Panc1 (cell line): Measurements from ENCODE around the gene BBC3. TPM values are rescaled to one million over a fixed set of nuclear protein-coding genes. Genes with fewer than 3 reads are reported as not detected.

Experiments
- ATAC-seq: fragments of 200-7000 bp; cut with Tn5 transposase; 2 replicates; pipeline ENCODE4 v1.9.1; 2020; ENCODE audit warnings: mild to moderate bottlenecking, moderate library complexity
- BruUV-seq: library from RNA; stranded (reverse); fragments of 400-500 nt; replicated peaks from 2 replicates; lab custom pipeline; 2021; lab: Mats Ljungman, UMichigan
- CTCF ChIA-PET: fragments of 300-600 bp; sonication (Branson Sonifier 250); formaldehyde crosslinking; loops from one replicate; lab custom pipeline; 2022; ENCODE audit warnings: antibody characterized with exemption; lab: Charles Lee
- POLR2A ChIA-PET: fragments of 300-600 bp; sonication (Branson Sonifier 250); formaldehyde crosslinking; loops from one replicate; lab custom pipeline; 2022; ENCODE audit warnings: antibody characterized with exemption; lab: Charles Lee
- DNase-seq: peaks from one replicate; pipeline ENCODE4 v3.0.0-alpha.2; 2010; ENCODE audit warnings: low read depth, low spot score
- H3K27ac ChIP-seq: 2 replicates; pipeline ENCODE4 v1.5.1; 2011; ENCODE audit warnings: mild to moderate bottlenecking, low read length, inconsistent platforms
- H3K27me3 ChIP-seq: fragments of 200-500 bp; sonication (Bioruptor generic); 2 replicates; pipeline ENCODE4 v1.6.0; 2014; ENCODE audit warnings: low read length, inconsistent platforms; ENCODE audit not compliant: control insufficient read depth, insufficient read depth
- H3K36me3 ChIP-seq: fragments of 200-500 bp; sonication (Bioruptor generic); 2 replicates; pipeline ENCODE4 v1.5.1; 2014; ENCODE audit warnings: inconsistent platforms, mild to moderate bottlenecking, low read length, moderate library complexity; ENCODE audit not compliant: control insufficient read depth, insufficient read depth
- H3K4me1 ChIP-seq: 2 replicates; pipeline ENCODE4 v1.5.1; 2011; ENCODE audit warnings: inconsistent platforms, mild to moderate bottlenecking, low read length, moderate library complexity; ENCODE audit not compliant: control insufficient read depth, insufficient read depth
- H3K4me3 ChIP-seq, 2 experiments: 2 replicates each; pipeline ENCODE4 v1.5.1; 2011 to 2012; ENCODE audit warnings: low read depth in 2 of 2, low read length in 2 of 2, mild to moderate bottlenecking in 2 of 2, inconsistent platforms in 1 of 2, moderate library complexity in 1 of 2
- H3K9me3 ChIP-seq: fragments of 200-500 bp; sonication (Bioruptor generic); 2 replicates; pipeline ENCODE4 v1.5.1; 2014; ENCODE audit warnings: low read depth, mild to moderate bottlenecking, inconsistent platforms, low read length, moderate library complexity; ENCODE audit not compliant: control insufficient read depth, insufficient read depth
- POLR2AphosphoS5 ChIP-seq: IDR thresholded peaks from 2 replicates; pipeline ENCODE4 v1.6.1; 2012; ENCODE audit warnings: mild to moderate bottlenecking, low read depth, low read length, moderate library complexity
- SIN3A ChIP-seq: IDR thresholded peaks from 2 replicates; pipeline ENCODE4 v1.6.1; 2012; ENCODE audit warnings: low read depth, mild to moderate bottlenecking, low read length, moderate library complexity, borderline replicate concordance; ENCODE audit not compliant: insufficient read depth
- TCF7L2 ChIP-seq: IDR thresholded peaks from 2 replicates; pipeline ENCODE4 v1.6.1; 2011; ENCODE audit warnings: mild to moderate bottlenecking, low read depth, low read length, inconsistent platforms
- in situ Hi-C: cut with HindIII; loops from 2 replicates; pipeline ENCODE4 v1.10.0; 2016; ENCODE audit warnings: low sequenced_read_pairs, low pct_unique_long_range_greater_than_20kb
- intact Hi-C: fragments of 100-400 bp; cut with micrococcal nuclease; formaldehyde crosslinking; loops from one replicate; pipeline ENCODE4 v1.10.0; 2022; ENCODE audit not compliant: unreplicated experiment
- total RNA-seq: library from RNA; stranded (reverse); gene quantifications from one replicate; pipeline ENCODE4 v1.2.1, GENCODE V29; 2021; ENCODE audit not compliant: unreplicated experiment
- TF ChIP-seq, protein P1 (sequence below): fragments of 450-650 bp; IDR thresholded peaks from 2 replicates; pipeline ENCODE4 v1.5.1; 2017; ENCODE audit warnings: mild to moderate bottlenecking
- TF ChIP-seq, protein P2 (sequence below), 2 experiments: IDR thresholded peaks; 2 replicates each; pipeline ENCODE4 v1.6.1; 2011 to 2012; ENCODE audit warnings: low read depth in 2 of 2, control low read depth in 1 of 2, low read length in 1 of 2, mild to moderate bottlenecking in 1 of 2, moderate library complexity in 1 of 2; ENCODE audit not compliant: insufficient read depth in 1 of 2

The BBC3 gene
- total RNA-seq, 1 experiment from 2014 or later = 7.6 TPM

DNA sequence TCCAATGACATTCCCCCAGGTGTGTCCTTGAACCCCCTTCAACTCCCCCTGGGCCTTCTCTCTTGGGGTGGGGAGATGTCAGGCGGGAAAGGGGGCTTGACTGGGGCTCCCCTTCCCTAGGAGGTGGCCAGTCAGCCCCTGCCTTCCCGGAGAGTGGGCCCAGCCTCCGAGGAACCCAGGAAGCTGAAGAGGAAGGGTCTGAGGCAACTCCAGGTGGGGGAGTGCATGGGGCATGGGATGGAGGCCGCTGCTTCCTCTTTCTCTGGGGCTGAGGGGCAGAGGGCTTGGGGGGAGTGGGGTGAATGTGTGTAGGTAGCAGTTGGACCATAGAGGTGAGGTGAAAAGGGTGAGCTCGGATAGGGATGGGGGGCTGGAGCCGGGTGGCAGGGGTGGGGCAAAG lies 41.0 kb upstream of the BBC3 start:
- intact Hi-C loops = no loop called here
- Histone ChIP-seq H3K4me3 (no peak overlapping the region), H3K9me3 (no peaks in the 10 kb centered on the region), H3K27me3 (no peaks in the 10 kb centered on the region), H3K36me3 (peaks cover 2% of the 10 kb centered on the region; the same call in 1 of the 2 replicates), H3K4me1 (peaks cover 9% of the 10 kb centered on the region), H3K27ac (no peak overlapping the region)
- in situ Hi-C loops = no loop called here
- no peak for ATAC-seq
- CTCF ChIA-PET = no interaction called here
- no TSS peak for BruUV-seq
- TF ChIP-seq, protein P1, sequence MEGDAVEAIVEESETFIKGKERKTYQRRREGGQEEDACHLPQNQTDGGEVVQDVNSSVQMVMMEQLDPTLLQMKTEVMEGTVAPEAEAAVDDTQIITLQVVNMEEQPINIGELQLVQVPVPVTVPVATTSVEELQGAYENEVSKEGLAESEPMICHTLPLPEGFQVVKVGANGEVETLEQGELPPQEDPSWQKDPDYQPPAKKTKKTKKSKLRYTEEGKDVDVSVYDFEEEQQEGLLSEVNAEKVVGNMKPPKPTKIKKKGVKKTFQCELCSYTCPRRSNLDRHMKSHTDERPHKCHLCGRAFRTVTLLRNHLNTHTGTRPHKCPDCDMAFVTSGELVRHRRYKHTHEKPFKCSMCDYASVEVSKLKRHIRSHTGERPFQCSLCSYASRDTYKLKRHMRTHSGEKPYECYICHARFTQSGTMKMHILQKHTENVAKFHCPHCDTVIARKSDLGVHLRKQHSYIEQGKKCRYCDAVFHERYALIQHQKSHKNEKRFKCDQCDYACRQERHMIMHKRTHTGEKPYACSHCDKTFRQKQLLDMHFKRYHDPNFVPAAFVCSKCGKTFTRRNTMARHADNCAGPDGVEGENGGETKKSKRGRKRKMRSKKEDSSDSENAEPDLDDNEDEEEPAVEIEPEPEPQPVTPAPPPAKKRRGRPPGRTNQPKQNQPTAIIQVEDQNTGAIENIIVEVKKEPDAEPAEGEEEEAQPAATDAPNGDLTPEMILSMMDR = no peak
- TF ChIP-seq, protein P2, sequence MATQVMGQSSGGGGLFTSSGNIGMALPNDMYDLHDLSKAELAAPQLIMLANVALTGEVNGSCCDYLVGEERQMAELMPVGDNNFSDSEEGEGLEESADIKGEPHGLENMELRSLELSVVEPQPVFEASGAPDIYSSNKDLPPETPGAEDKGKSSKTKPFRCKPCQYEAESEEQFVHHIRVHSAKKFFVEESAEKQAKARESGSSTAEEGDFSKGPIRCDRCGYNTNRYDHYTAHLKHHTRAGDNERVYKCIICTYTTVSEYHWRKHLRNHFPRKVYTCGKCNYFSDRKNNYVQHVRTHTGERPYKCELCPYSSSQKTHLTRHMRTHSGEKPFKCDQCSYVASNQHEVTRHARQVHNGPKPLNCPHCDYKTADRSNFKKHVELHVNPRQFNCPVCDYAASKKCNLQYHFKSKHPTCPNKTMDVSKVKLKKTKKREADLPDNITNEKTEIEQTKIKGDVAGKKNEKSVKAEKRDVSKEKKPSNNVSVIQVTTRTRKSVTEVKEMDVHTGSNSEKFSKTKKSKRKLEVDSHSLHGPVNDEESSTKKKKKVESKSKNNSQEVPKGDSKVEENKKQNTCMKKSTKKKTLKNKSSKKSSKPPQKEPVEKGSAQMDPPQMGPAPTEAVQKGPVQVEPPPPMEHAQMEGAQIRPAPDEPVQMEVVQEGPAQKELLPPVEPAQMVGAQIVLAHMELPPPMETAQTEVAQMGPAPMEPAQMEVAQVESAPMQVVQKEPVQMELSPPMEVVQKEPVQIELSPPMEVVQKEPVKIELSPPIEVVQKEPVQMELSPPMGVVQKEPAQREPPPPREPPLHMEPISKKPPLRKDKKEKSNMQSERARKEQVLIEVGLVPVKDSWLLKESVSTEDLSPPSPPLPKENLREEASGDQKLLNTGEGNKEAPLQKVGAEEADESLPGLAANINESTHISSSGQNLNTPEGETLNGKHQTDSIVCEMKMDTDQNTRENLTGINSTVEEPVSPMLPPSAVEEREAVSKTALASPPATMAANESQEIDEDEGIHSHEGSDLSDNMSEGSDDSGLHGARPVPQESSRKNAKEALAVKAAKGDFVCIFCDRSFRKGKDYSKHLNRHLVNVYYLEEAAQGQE (IDR thresholded peaks at IDR 0.05; ENCODE audit: insufficient read depth in 1 of 2, low read depth in 2 of 2, low read length in 1 of 2) = no peak
- TF ChIP-seq TCF7L2 (no peak), POLR2AphosphoS5 (no peak), SIN3A (no peak)
- DNase-seq = no peak
- POLR2A ChIA-PET = interaction anchor here (0.6 kb wide), 1 partner anchor 15 kb away, joined by 4 read pairs; the partner anchor contains the start of gene CCDC9

DNA sequence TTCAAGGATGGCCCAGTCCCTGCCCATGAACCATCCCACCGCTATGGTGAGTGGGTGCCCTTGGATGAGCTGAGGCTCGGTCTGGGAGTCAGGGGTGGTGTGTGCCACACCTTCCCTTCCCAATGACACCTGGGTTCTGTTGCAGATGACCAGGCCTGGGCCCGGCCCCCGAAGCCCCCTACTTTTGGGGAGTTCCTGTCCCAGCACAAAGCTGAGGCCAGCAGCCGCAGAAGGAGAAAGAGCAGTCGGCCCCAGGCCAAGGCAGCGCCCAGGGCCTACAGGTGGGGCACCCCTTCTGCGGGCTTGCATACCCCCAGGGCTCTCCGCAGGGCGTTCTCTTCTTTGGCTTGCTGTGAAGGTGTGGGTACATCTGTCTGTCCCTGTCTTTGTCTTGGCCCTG lies 39.4 kb upstream of the BBC3 start:
- Histone ChIP-seq H3K27me3 (no peaks in the 10 kb centered on the region), H3K36me3 (peaks cover 2% of the 10 kb centered on the region; the same call in 1 of the 2 replicates), H3K4me1 (peaks cover 3% of the 10 kb centered on the region), H3K27ac (no peak overlapping the region), H3K4me3 (no peak overlapping the region), H3K9me3 (no peaks in the 10 kb centered on the region)
- ATAC-seq = no peak
- DNase-seq = no peak
- in situ Hi-C loops (no loop called here), intact Hi-C loops (no loop called here)
- ChIA-PET POLR2A (no interaction called here), CTCF (no interaction called here)
- TF ChIP-seq, protein P2 (IDR thresholded peaks at IDR 0.05; ENCODE audit: insufficient read depth in 1 of 2, low read depth in 2 of 2, low read length in 1 of 2) = no peak
- TF ChIP-seq SIN3A = no peak
- no peak for TF ChIP-seq POLR2AphosphoS5
- TF ChIP-seq, protein P1 = no peak
- no peak for TF ChIP-seq TCF7L2
- BruUV-seq = no TSS peak
